Panc1 (cell line): ENCODE measurements around the gene KCNN2. TPM values are rescaled to one million over a fixed set of nuclear protein-coding genes. Genes with fewer than 3 reads are reported as not detected.

Source experiments
- ATAC-seq: fragments of 200-7000 bp; cut with Tn5 transposase; 2 replicates; pipeline ENCODE4 v1.9.1; 2020; ENCODE audit warnings: mild to moderate bottlenecking, moderate library complexity
- BruUV-seq: library from RNA; stranded (reverse); fragments of 400-500 nt; replicated peaks from 2 replicates; lab custom pipeline; 2021; lab: Mats Ljungman, UMichigan
- CTCF ChIA-PET: fragments of 300-600 bp; sonication (Branson Sonifier 250); formaldehyde crosslinking; loops from one replicate; lab custom pipeline; 2022; ENCODE audit warnings: antibody characterized with exemption; lab: Charles Lee
- POLR2A ChIA-PET: fragments of 300-600 bp; sonication (Branson Sonifier 250); formaldehyde crosslinking; loops from one replicate; lab custom pipeline; 2022; ENCODE audit warnings: antibody characterized with exemption; lab: Charles Lee
- DNase-seq: peaks from one replicate; pipeline ENCODE4 v3.0.0-alpha.2; 2010; ENCODE audit warnings: low read depth, low spot score
- H3K27ac ChIP-seq: 2 replicates; pipeline ENCODE4 v1.5.1; 2011; ENCODE audit warnings: mild to moderate bottlenecking, low read length, inconsistent platforms
- H3K27me3 ChIP-seq: fragments of 200-500 bp; sonication (Bioruptor generic); 2 replicates; pipeline ENCODE4 v1.6.0; 2014; ENCODE audit warnings: low read length, inconsistent platforms; ENCODE audit not compliant: control insufficient read depth, insufficient read depth
- H3K36me3 ChIP-seq: fragments of 200-500 bp; sonication (Bioruptor generic); 2 replicates; pipeline ENCODE4 v1.5.1; 2014; ENCODE audit warnings: inconsistent platforms, mild to moderate bottlenecking, low read length, moderate library complexity; ENCODE audit not compliant: control insufficient read depth, insufficient read depth
- H3K4me1 ChIP-seq: 2 replicates; pipeline ENCODE4 v1.5.1; 2011; ENCODE audit warnings: inconsistent platforms, mild to moderate bottlenecking, low read length, moderate library complexity; ENCODE audit not compliant: control insufficient read depth, insufficient read depth
- H3K4me3 ChIP-seq, 2 experiments: 2 replicates each; pipeline ENCODE4 v1.5.1; 2011 to 2012; ENCODE audit warnings: low read depth in 2 of 2, low read length in 2 of 2, mild to moderate bottlenecking in 2 of 2, inconsistent platforms in 1 of 2, moderate library complexity in 1 of 2
- H3K9me3 ChIP-seq: fragments of 200-500 bp; sonication (Bioruptor generic); 2 replicates; pipeline ENCODE4 v1.5.1; 2014; ENCODE audit warnings: low read depth, mild to moderate bottlenecking, inconsistent platforms, low read length, moderate library complexity; ENCODE audit not compliant: control insufficient read depth, insufficient read depth
- CTCF ChIP-seq: fragments of 450-650 bp; IDR thresholded peaks from 2 replicates; pipeline ENCODE4 v1.5.1; 2017; ENCODE audit warnings: mild to moderate bottlenecking
- POLR2AphosphoS5 ChIP-seq: IDR thresholded peaks from 2 replicates; pipeline ENCODE4 v1.6.1; 2012; ENCODE audit warnings: mild to moderate bottlenecking, low read depth, low read length, moderate library complexity
- REST ChIP-seq, 2 experiments: IDR thresholded peaks; 2 replicates each; pipeline ENCODE4 v1.6.1; 2011 to 2012; ENCODE audit warnings: low read depth in 2 of 2, control low read depth in 1 of 2, low read length in 1 of 2, mild to moderate bottlenecking in 1 of 2, moderate library complexity in 1 of 2; ENCODE audit not compliant: insufficient read depth in 1 of 2
- SIN3A ChIP-seq: IDR thresholded peaks from 2 replicates; pipeline ENCODE4 v1.6.1; 2012; ENCODE audit warnings: low read depth, mild to moderate bottlenecking, low read length, moderate library complexity, borderline replicate concordance; ENCODE audit not compliant: insufficient read depth
- TCF7L2 ChIP-seq: IDR thresholded peaks from 2 replicates; pipeline ENCODE4 v1.6.1; 2011; ENCODE audit warnings: mild to moderate bottlenecking, low read depth, low read length, inconsistent platforms
- in situ Hi-C: cut with HindIII; loops from 2 replicates; pipeline ENCODE4 v1.10.0; 2016; ENCODE audit warnings: low sequenced_read_pairs, low pct_unique_long_range_greater_than_20kb
- intact Hi-C: fragments of 100-400 bp; cut with micrococcal nuclease; formaldehyde crosslinking; loops from one replicate; pipeline ENCODE4 v1.10.0; 2022; ENCODE audit not compliant: unreplicated experiment
- total RNA-seq: library from RNA; stranded (reverse); gene quantifications from one replicate; pipeline ENCODE4 v1.2.1, GENCODE V29; 2021; ENCODE audit not compliant: unreplicated experiment

The KCNN2 gene
- total RNA-seq, 1 experiment from 2014 or later, result not detected

GRCh38 chr5:114377946-114378345 lies 16.1 kb downstream of the KCNN2 start:
- POLR2A ChIA-PET, result no interaction called here
- H3K4me3 ChIP-seq, result no peak overlapping the region
- in situ Hi-C loops (no loop called here), intact Hi-C loops (no loop called here)
- no peak for TF ChIP-seq SIN3A
- no peak for TF ChIP-seq REST (IDR thresholded peaks at IDR 0.05; ENCODE audit: insufficient read depth in 1 of 2, low read depth in 2 of 2, low read length in 1 of 2)
- no peak for TF ChIP-seq POLR2AphosphoS5
- no peaks in the 10 kb centered on the region for H3K27me3 ChIP-seq
- H3K4me1 ChIP-seq, result no peaks in the 10 kb centered on the region
- CTCF ChIA-PET, result no interaction called here
- BruUV-seq, result no TSS peak
- DNase-seq (no peak), ATAC-seq (no peak)
- H3K27ac ChIP-seq, result no peak overlapping the region
- no peaks in the 10 kb centered on the region for H3K36me3 ChIP-seq
- no peaks in the 10 kb centered on the region for H3K9me3 ChIP-seq

- CTCF ChIA-PET, result interaction anchor here (0.6 kb wide), 1 partner anchor 803 kb away, joined by 4 read pairs; no protein-coding TSS in a partner anchor
- Histone ChIP-seq H3K4me3 (no peak overlapping the region), H3K9me3 (no peaks in the 10 kb centered on the region), H3K27ac (no peak overlapping the region), H3K36me3 (no peaks in the 10 kb centered on the region), H3K4me1 (no peaks in the 10 kb centered on the region), H3K27me3 (no peaks in the 10 kb centered on the region)
- intact Hi-C loops (no loop called here), in situ Hi-C loops (no loop called here)
- ATAC-seq (no peak), DNase-seq (no peak)
- POLR2A ChIA-PET, result no interaction called here
- no TSS peak for BruUV-seq
- no peak for TF ChIP-seq TCF7L2
- TF ChIP-seq POLR2AphosphoS5, result no peak
- TF ChIP-seq CTCF, result no peak
- no peak for TF ChIP-seq REST (IDR thresholded peaks at IDR 0.05; ENCODE audit: insufficient read depth in 1 of 2, low read depth in 2 of 2, low read length in 1 of 2)
- TF ChIP-seq SIN3A, result no peak
Measured at GRCh38 chr5:114380721-114381120, 18.9 kb downstream of the KCNN2 start.
